SHP77 (cell line): ENCODE data around the gene C1R.
"Not testable (repeated sequence)": the region's sequence is repeated elsewhere in the genome, so short reads cannot be mapped to it uniquely, and the experiment has no call there.

Experiments
- DNase-seq, 2 experiments: peaks; one replicate each; lab custom pipeline; 2025; lab: John Stamatoyannopoulos, UW

The C1R gene

GRCh38 chr12:7120166-7120565 is 27.9 kb upstream of the C1R start:
- no peak for DNase-seq

GRCh38 chr12:7118881-7119280 is 26.6 kb upstream of the C1R start:
- DNase-seq = no peak

GRCh38 chr12:7117670-7118069 is 25.4 kb upstream of the C1R start:
- no peak for DNase-seq

- no peak for DNase-seq
Observed at GRCh38 chr12:7116916-7117315, 24.7 kb upstream of the C1R start.

GRCh38 chr12:7116196-7116595 is 24.0 kb upstream of the C1R start:
- DNase-seq = no peak

- DNase-seq = no peak
Observed at GRCh38 chr12:7114851-7115250, 22.6 kb upstream of the C1R start.

GRCh38 chr12:7114008-7114407 is 21.8 kb upstream of the C1R start:
- no peak for DNase-seq

GRCh38 chr12:7113389-7113871 is 21.2 kb upstream of the C1R start:
- DNase-seq = no peak

GRCh38 chr12:7112041-7112440 is 19.8 kb upstream of the C1R start:
- DNase-seq = no peak

GRCh38 chr12:7110661-7111060 is 18.4 kb upstream of the C1R start:
- DNase-seq = no peak

GRCh38 chr12:7109572-7109920 is 17.3 kb upstream of the C1R start:
- DNase-seq = no peak

GRCh38 chr12:7108796-7109571 is 16.7 kb upstream of the C1R start, which contains the start of gene C1RL:
Gene C1RL (minus strand): TSS chr12:7109214. CDS start chr12:7109180, 34 bp downstream.
- peak; percentile 37 to 41 for DNase-seq

- DNase-seq = peak; percentile 18 to 47
Observed at GRCh38 chr12:7108003-7108795, 16.0 kb upstream of the C1R start.

- no peak for DNase-seq
Observed at GRCh38 chr12:7107636-7108002, 15.4 kb upstream of the C1R start.

- not testable (repeated sequence) for DNase-seq
Observed at GRCh38 chr12:7107181-7107580, 14.9 kb upstream of the C1R start.

- DNase-seq = no peak
Observed at GRCh38 chr12:7106082-7106481, 13.8 kb upstream of the C1R start.

- DNase-seq = no peak
Observed at GRCh38 chr12:7103837-7104584, 11.8 kb upstream of the C1R start.

GRCh38 chr12:7102582-7102981 is 10.3 kb upstream of the C1R start:
- no peak for DNase-seq

GRCh38 chr12:7101694-7102131 is 9.5 kb upstream of the C1R start:
- DNase-seq = no peak

- no peak for DNase-seq
Observed at GRCh38 chr12:7101047-7101693, 8.9 kb upstream of the C1R start.

GRCh38 chr12:7100239-7100638 is 8.0 kb upstream of the C1R start:
- no peak for DNase-seq
